GM21528 (cell line): ENCODE data around the gene SSPN.

Experiments
- ATAC-seq: cut with Tn5 transposase; IDR thresholded peaks from one replicate; pipeline ENCODE4 v1.9.1; 2021; ENCODE audit warnings: mild to moderate bottlenecking, moderate library complexity; ENCODE audit not compliant: unreplicated experiment, low FRiP score

The SSPN gene

DNA sequence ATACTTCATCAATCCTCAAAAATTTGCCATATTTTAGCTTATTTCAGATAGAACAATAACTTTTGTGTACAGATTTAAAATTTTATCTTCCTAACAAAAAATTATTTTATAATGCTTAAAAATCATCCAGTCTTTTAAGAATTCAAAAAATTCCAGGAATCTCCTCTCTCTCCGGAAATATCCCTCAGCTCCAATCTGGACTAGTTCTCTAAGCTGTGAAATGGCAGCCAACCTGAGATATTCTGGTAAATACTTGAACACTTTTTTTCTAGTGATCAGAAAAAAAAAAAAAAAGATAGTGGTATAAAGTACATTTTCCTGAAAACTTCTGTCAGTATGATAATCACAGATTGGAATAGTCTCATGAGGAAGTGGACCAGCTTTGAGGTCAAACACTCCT, 57.6 kb downstream of the SSPN start:
- ATAC-seq = no peak

DNA sequence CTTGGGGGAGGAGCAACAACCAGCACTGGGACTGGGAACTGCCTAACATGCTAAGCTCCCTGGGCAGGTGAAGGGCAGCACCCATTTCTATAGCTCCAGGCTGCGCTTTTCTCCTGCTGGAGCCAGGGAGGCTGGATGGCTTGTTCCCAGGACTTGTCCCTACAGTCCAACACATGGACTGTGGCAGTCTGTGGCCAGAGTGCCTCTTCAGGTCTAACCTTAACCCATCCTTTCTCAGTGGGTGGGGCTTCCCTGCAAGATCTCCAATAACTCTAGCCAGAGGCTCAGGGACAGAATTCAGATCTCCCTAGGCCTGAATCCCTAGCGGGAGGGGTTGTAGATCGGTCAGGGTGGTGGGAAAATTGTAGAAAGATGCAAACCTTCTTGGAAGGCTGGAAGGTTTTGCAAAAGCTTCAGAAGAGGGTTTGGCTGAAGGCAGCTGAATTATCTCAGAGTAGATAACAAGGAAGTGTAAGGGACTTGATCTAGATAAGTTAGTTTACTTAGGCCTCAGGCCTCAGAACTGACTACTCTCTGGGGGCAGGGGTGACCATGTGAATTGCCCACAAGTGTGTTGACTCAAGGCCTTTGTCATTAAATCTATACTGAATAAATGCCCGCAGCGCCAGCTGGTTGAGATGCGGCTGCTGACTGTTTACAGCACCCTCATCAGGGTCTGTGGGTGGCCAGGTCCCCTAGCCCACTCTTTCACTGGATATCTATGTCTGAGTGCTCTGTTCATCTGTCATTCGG, 60.7 kb downstream of the SSPN start:
- ATAC-seq = no peak

DNA sequence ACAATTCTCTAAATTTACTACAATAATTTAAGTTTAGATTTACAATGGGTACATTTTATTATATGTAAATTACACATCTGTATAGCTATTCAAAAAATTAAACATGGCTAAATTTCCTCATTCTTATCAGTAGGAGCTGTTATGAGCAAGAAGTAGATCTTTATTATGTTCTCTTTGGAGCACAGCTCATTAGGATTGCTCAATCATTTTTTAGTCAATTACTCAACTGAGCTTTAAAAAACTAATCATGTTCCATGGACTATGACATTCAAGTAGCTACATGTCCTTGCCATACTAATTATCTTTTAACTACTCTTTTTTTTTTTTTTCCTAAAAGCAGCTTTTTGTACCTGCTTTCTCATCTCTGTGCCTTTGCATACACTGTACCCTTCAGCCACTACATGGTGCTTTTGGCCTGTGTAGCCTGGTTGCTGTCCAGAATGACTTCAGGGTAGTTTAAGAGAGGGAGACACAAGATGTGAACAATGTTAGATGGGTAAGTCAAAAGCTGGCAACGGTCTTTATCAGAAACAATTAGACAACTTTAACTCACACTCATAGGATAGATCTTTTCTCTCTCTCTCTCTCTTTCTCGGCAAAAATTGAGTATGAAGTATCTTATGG, 69.0 kb downstream of the SSPN start:
- ATAC-seq = no peak

DNA sequence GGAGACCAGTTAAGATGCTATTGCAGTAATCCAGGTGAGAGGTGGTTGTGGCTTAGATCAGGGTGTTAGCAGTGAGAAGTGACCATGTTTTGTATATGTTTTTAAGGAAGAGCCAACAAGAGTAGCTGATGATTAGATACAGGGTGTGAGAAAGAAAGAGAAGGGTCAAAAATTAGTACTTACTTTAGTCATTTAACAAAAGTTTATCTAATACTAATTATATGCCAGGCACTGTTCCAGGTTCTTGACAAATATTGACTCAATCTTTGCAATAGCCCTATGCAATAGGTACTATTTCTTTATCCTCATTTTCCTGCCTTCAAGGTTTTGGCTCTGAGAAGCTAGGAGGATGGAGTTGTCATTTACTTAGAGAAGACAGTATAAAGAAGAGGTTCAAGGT, 70.2 kb downstream of the SSPN start:
- ATAC-seq = no peak

DNA sequence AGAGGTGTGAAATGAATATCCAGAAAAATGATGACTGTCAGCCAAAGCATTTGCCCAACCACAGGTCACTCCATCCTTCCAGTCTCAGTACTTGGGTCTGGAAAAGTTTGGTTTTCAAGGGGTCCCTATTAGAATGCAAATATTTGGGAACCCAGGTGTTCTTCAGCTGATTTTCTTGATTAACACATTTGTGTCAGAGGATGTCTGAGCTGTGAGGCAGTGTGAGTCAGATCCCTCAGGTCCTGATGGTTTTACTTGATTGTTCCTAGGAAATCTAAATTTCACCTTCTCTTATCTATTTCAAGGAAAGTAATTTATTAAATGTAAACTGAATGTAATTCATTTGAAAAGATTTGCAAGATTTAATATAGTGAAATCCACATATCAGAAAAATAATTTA, 71.5 kb downstream of the SSPN start:
- no peak for ATAC-seq

DNA sequence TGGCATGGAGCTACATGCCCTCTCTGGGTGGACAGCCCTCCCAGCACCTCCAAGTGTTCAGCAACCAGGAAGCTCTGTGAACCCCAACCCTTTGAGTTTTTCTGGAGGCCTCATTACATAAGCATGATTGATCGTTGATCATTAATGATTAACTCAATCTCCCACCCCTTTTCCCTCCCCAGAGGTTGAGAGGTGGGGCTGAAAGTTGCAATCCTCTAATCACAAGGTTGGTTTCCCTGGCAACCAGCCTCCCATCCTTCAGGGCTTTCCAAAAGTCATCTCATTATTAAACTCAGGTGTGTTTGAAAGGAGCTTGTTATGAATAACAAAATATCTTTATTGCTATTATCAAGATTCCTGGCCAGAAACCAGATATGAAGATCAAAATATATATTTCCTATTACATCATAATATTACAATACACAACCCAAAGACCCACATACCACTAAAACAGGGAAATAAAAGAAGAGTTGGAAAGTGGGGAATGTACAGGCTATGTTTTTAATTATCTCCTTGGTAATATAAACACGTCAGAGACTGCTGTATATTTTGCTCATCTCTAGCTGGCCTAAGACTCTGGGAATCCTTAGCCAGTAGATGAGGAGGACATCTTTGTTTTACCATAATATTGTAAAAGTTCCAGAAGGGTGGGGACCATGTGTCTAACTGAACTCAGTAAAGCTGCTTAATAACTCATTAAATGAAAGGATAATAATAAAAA, 73.6 kb downstream of the SSPN start:
- ATAC-seq = no peak

DNA sequence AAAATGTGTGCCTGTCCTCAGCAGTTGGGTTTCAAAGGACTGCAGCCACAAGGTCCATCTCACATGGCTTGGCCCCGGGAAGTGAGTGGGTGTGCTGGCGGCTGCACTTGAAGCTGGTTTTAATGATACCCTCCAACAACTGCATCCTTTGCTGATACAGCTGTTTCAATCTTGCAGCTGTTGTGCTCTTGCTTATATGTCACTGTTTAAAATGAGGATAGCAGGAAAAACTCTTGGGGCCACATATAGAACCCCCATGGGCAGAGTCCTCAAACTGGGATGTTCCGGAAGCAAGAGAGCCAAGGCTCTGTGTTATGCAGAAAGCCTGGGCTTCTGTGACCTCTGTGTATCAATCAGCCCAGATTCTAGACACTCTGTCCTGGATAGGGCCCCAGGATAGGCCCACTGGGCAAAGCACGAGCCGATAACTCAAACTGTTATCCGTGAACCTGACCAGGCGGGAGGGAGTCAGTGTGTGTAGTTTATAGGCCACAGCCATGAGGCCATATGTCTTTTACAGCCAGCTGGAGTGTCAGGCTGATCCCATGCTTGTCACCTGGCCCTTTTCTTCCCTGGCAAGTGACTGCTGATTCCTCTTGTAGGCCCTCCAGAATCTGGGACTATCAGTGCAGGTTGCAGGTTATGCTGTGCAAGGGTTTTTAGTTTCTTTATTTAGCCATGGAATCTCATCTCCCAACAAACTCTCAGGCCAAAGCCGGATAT, 74.3 kb downstream of the SSPN start:
- no peak for ATAC-seq

DNA sequence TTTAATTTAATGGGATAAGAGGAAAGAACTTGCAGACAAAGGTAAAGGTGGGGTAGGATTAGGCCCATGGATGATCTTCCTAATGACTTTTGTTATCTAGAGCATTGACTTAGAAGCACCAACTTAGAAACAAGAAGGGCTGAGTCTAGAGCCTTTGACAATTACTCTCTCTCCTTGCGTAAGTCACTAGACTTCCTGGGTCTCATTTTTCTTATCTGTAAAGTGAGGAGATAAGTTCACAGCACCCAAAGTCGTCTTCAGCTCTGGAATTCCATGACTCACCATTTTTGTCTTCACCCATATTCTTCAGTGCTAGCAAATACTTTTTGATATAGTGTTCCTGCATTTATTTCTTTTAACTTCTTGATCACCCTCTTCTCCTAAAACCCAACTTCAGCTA, 75.7 kb downstream of the SSPN start:
- no peak for ATAC-seq

DNA sequence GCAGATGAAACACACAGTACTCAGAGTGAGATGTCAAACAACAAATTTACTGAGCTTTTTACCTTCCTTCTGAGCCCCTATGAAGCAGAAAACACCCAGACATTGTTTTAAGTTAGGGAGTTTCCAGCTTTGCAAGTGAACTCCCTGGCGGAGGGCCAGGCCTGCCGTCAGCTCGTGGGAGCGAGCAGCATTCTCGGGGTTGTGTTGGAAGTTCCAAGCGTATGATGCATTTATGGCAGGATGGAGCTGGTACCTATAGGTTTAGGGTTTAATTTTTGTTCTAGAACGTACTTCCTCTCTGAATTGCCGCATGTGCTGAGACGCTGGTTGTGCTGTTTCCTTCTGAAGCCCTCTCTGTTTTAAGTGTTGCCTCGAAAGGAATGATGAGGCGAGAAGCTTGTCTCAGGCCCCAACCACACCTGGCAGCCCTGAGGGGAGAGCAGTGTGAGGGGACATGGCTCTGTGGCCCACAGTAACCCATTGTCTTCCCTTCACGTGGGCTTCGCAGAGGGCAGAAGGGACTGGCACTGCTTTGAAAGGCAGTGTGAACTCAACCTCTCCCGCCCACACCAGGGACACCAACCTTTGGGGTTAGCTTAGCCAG, 76.6 kb downstream of the SSPN start:
- ATAC-seq = no peak

DNA sequence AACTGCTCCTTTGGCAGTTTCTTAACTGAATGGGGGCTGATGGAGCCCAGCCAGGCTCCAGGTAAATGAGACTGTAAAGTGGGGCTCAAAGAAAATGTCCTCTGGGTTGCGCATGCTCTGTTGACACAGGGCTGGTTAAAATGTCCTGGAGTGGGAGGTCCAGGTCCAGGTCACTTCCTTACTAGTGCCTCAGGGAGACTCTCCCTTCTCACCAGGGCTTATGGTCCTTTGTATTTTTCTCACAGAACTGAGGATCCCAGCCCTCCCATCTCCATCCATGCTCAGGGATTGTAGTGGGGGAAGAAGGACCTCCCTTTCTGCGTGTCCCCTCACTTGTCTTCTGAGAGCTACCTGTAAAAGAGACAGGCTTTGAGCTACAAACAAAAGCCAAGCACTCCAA, 77.5 kb downstream of the SSPN start:
- no peak for ATAC-seq

DNA sequence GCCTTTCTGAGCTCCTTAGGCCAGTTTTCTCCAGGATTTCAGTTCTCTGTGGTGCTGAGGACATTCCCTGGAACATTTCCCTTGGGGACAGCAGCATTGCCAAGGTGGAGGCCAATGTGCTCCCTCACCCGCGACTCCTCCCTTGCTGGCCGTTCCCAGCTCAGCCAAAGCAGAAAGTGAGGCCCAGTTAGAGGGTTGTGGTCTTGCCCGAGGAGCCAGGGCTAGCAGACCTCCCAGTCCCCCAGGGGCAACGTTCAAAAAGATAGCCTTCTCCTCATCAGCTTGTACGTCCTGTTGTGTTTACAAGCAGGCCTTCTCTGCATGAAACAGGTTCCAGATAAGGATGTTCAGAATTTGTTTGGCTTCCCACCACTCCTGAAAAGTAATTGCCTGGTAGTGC, 78.4 kb downstream of the SSPN start:
- no peak for ATAC-seq

DNA sequence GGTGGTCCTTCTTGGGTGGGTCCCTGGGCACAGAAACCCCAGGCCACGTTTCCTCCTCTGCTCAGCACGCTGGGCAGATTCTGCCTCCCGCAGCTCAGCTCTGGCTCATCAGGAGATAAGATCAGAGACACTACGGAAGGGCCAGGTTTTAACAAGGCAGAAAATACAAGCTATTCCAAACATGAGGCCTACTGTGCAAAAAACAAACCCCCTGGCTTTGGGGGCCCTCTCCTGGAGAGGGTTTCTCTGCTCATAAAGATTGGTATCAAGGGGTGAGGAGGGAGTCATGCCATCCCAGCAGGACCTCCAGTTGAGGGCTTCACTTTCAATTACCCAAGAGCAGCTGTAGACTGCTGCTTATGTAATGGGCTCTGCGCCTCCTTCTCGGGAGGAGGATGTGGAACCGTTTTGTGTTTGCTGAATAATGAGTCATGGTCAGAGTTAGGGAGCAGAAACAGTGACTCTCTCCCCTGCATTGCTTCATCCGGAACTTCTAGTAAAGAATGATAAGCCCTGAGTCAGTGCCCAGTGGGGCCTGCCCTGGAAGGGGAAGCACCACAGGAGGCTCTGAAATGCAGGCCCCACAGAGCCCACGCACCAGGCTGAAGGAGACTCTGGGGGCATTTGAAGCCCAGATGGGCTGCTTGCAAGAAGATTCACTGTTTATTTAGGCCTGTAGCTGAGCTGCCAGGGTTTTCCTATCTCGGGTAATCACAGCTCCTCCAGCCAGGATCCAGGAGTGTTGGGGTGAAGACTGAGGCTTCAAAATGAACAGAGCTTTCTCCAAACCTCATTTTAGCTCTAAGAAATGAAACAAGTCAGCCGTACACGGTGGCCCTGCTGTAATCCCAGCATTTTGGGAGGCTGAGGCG, 79.3 kb downstream of the SSPN start:
- peak; percentile 97 for ATAC-seq

DNA sequence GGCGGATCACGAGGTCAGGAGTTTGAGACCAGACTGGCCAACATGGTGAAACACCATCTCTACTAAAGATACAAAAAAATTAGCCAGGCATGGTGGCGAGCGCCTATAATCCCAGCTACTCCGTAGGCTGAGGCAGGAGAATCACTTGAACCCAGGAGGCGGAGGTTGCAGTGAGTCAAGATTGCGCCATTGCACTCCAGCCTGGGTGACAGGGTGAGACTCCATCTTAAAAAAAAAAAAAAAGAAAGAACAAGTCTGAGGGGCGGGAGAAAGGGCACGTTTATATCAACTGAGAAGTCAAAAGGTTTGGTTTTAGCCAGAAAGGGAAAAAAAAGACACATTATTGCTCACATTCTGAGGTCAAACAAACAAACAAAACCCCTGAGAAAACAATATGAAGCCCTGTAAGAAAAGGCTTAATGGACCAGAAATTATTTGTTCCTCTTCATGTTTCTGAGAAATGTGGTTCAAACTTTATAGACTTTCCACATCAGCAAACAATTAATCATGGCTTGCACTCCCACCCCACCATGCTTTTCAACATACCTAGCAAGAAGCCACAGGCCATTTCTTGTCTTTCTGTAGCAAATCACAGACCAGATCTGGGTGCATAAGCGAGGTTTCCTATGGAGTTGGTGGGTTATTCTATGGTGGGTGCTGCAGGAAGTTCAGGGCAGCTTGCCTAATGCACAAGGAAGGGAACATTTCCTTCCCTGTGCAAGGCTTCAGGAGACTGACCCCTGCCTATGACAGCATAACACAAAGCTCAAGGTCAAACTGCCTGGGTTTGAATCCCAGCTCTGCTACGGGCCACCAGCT, 80.1 kb downstream of the SSPN start:
- no peak for ATAC-seq

DNA sequence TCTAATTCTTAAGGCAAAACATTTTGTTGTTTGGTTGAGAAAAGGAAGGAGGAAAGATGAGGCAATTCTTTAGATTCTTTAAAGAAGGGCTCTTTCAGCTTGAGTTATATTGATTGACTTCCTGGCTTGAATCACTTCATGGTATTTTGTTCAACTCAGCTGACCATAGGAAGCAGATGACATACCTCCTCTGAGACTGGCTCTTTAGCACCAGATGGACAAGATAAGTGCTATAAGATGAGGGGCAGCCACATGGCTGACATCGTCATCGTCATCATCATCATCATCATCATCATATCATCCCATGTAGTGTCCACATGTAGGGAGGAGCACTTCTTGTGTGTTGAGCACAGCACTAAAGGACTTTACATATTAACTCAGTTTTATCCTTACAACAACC, 81.3 kb downstream of the SSPN start:
- ATAC-seq = no peak

DNA sequence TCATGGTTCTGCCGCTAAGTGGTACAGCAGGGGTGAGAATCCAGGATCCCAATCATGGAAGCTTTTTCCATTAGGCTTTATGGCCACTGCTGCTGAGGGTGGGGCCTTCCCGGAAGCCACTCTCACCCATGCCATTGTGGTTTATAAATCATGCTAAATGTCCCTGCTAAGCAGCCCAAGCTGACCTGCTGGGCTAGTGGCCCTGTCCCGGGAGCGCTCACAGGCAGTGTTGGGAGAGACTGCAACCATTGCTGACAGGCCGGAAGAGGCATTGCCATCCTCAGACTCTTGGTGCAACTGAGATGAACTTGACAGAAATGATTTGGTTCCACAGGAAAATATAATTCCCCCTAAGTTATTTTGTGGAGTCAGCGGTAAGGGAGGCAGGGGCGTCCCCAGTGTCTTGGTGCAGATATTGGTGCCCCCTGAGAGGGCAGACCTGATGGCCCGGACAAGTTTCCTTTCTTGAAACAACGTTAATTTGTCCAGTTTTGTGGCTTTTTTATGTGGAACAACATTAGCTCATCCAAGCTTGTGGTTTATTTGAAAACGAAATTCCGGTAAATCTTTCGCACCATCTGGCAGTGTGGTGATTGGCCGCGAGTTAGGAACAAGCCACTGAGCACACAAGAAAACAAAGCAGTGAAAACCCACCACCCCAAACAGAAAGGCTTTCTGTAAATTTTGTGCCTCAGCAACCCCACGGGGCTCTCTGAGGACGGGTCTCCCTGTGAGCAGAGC, 82.3 kb downstream of the SSPN start:
- ATAC-seq = no peak

DNA sequence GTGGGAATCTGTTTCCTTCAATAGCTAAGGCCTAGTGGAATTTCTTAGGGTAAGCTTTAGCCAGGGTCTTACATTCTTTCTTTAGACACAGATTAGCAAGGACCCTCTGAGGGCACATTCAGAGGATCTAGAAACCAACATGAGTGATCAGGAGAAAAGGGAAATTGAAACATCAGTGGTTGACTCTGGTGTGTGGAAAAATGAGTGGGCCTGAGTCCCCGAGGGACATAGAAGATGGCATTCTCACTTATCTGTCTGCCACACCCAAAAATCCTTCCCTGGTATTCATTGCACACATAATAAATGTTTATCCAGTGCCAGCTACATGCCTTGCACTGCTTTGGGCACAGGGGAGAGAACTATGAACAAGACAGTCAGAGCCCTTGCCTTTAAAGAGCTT, 82.9 kb downstream of the SSPN start:
- ATAC-seq = no peak

DNA sequence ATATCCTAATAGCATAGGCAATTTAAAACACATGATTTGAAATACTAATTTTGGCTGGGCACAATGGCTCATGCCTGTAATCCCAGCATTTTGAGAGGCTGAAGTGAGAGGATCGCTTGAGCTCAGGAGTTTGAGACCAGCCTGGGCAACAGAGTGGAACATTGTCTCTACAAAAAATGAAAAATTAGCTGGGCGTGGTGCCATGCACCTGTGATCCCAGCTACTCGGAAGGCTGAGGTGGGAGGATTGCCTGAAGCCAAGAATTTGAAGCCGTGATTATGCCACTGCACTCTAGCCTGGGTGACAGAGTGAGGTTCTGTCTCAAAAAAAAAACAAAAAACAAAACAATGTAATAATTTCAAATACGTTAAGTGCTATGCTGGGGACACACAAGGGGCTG, 83.3 kb downstream of the SSPN start:
- ATAC-seq = no peak

DNA sequence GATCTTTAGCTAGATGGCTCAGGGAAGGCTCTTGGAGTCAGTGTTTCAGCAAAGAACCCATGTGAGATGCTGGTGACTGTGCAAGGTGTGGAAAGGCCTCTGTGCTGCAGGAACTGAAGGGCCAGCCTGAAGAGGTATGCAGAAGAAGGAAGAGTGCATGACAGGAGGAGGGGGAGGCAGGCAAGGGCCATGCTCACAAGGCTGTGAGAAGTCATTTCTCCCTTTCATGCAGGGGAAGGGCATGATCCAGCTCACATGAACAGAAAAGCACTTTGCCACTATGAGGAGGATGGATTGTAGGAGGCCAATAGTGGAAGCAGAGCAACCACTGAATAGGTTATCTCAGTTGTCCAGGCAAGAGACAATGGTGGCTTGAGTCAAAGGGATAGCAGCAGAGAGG, 83.7 kb downstream of the SSPN start:
- no peak for ATAC-seq
